ENCODE measurements around the gene PHETA1. TPM values are rescaled to one million over a fixed set of nuclear protein-coding genes. Genes with fewer than 3 reads are reported as not detected.
"Not testable (repeated sequence)": the region's sequence is repeated elsewhere in the genome, so short reads cannot be mapped to it uniquely, and the experiment has no call there.

Gene PHETA1
- total RNA-seq, 4 donors from 2014 or later, result 6.9 to 29.9 (median 7.8) TPM

GRCh38 chr12:111405859-111406473, 37.1 kb upstream of the PHETA1 start, which contains the start of gene SH2B3:
Gene SH2B3 (plus strand): TSS chr12:111405923. CDS start chr12:111418146, 12,223 bp downstream.
- Histone ChIP-seq H3K36me3 (no peaks in the 10 kb centered on the region), H3K27ac (peak within 1 kb of the TSS; percentile 81 to 94 (median 90)), H3K27me3 (peaks cover 0 to 69% (median 0%) of the 10 kb centered on the region in 4 donors), H3K9me3 (no peaks in the 10 kb centered on the region), H3K4me1 (peaks cover 50 to 91% (median 58%) of the 10 kb centered on the region in 3 donors), H3K4me3 (peak within 1 kb of the TSS; percentile 62 to 88 (median 74))
- no peak for TF ChIP-seq CTCF (IDR thresholded peaks at IDR 0.05)
- TF ChIP-seq POLR2A (IDR thresholded peaks at IDR 0.05), result peak in 2 of 4 donors; percentile 69 to 76
- intact Hi-C loops (cut with DNase I), result no loop called here
- WGBS, 2 donors, result 0% methylated on average over 2 of the region's 80 CpGs; no CpG with 5 or more reads in 1 of the 2 donors
- DNase-seq, result no peak

GRCh38 chr12:111405149-111405858, 36.4 kb upstream of the PHETA1 start:
- TF ChIP-seq POLR2A (IDR thresholded peaks at IDR 0.05) (no peak), CTCF (IDR thresholded peaks at IDR 0.05) (peak; percentile 38 to 59 (median 49))
- Histone ChIP-seq H3K27ac (peak overlapping the region; percentile 81 to 94 (median 90)), H3K9me3 (no peaks in the 10 kb centered on the region), H3K36me3 (no peaks in the 10 kb centered on the region), H3K27me3 (peaks cover 0 to 76% (median 0%) of the 10 kb centered on the region in 4 donors), H3K4me1 (peaks cover 43 to 84% (median 52%) of the 10 kb centered on the region in 3 donors), H3K4me3 (peak overlapping the region; percentile 62 to 88 (median 74))
- intact Hi-C loops (cut with DNase I), result no loop called here
- 4 to 20% methylated on average over 1 to 9 of the region's 59 CpGs for whole genome bisulfite sequencing, 2 donors
- peak; percentile 67 for DNase-seq

- Histone ChIP-seq H3K36me3 (no peaks in the 10 kb centered on the region), H3K27ac (peak overlapping the region; percentile 81 to 94 (median 90)), H3K9me3 (no peaks in the 10 kb centered on the region), H3K4me1 (peaks cover 36 to 78% (median 44%) of the 10 kb centered on the region in 3 donors), H3K4me3 (peak overlapping the region; percentile 62 to 88 (median 74)), H3K27me3 (peaks cover 0 to 83% (median 0%) of the 10 kb centered on the region in 4 donors)
- intact Hi-C loops (cut with DNase I), result loop anchor here (5.0 kb wide), 1 partner anchor 43 kb away; no protein-coding TSS in a partner anchor
- no peak for TF ChIP-seq CTCF (IDR thresholded peaks at IDR 0.05)
- TF ChIP-seq POLR2A (IDR thresholded peaks at IDR 0.05), result no peak
- DNase-seq, result no peak
- WGBS, 2 donors, result 33 to 52% methylated on average over 11 to 15 of the region's 21 CpGs
Observed at GRCh38 chr12:111404362-111405148, 35.7 kb upstream of the PHETA1 start.

- peaks cover 0 to 84% (median 0%) of the 10 kb centered on the region in 4 donors for H3K27me3 ChIP-seq
- not testable (repeated sequence) for DNase-seq, H3K9me3 ChIP-seq, H3K36me3 ChIP-seq
- H3K4me3 ChIP-seq, result peak overlapping the region in 2 of 4 donors; percentile 24 to 28
- 67 to 79% methylated on average over 9 of the region's 9 CpGs for WGBS, 2 donors
- peaks cover 33 to 72% (median 36%) of the 10 kb centered on the region in 3 donors for H3K4me1 ChIP-seq
- peak overlapping the region; percentile 70 to 94 (median 90) for H3K27ac ChIP-seq
- intact Hi-C loops (cut with DNase I), result loop anchor here (5.0 kb wide), 1 partner anchor 45 kb away; no protein-coding TSS in a partner anchor
Observed at GRCh38 chr12:111402490-111402824, 33.6 kb upstream of the PHETA1 start.

GRCh38 chr12:111401167-111401605, 32.3 kb upstream of the PHETA1 start:
- Histone ChIP-seq H3K27ac (no peak overlapping the region), H3K4me3 (no peak overlapping the region), H3K9me3 (no peaks in the 10 kb centered on the region), H3K36me3 (no peaks in the 10 kb centered on the region), H3K27me3 (peaks cover 0 to 75% (median 0%) of the 10 kb centered on the region in 4 donors), H3K4me1 (peaks cover 31 to 72% (median 32%) of the 10 kb centered on the region in 3 donors)
- TF ChIP-seq CTCF (IDR thresholded peaks at IDR 0.05) (no peak), POLR2A (IDR thresholded peaks at IDR 0.05) (no peak)
- intact Hi-C loops (cut with DNase I), result loop anchor here (5.0 kb wide), 1 partner anchor 46 kb away; no protein-coding TSS in a partner anchor
- 86 to 89% methylated on average over 2 to 6 of the region's 6 CpGs for WGBS, 2 donors
- no peak for DNase-seq

- H3K36me3 ChIP-seq, H3K9me3 ChIP-seq, H3K4me3 ChIP-seq, DNase-seq: not testable (repeated sequence)
- peaks cover 23 to 62% (median 26%) of the 10 kb centered on the region in 3 donors for H3K4me1 ChIP-seq
- intact Hi-C loops (cut with DNase I), result loop anchor here (5.0 kb wide), 1 partner anchor 47 kb away; no protein-coding TSS in a partner anchor
- WGBS, 2 donors, result 80 to 84% methylated on average over 9 of the region's 9 CpGs
- peak overlapping the region in 3 of 4 donors; percentile 60 to 71 (median 66) for H3K27ac ChIP-seq
- peaks cover 0 to 64% (median 0%) of the 10 kb centered on the region in 4 donors for H3K27me3 ChIP-seq
Observed at GRCh38 chr12:111399741-111400404, 31.0 kb upstream of the PHETA1 start.

All from esophagus squamous epithelium (tissue), 5 donors.